DMS53 (cell line): Measurements from ENCODE around the gene GAB3.

Experiments used
- DNase-seq: peaks from one replicate; lab custom pipeline; 2025; lab: John Stamatoyannopoulos, UW

Gene GAB3, protein sequence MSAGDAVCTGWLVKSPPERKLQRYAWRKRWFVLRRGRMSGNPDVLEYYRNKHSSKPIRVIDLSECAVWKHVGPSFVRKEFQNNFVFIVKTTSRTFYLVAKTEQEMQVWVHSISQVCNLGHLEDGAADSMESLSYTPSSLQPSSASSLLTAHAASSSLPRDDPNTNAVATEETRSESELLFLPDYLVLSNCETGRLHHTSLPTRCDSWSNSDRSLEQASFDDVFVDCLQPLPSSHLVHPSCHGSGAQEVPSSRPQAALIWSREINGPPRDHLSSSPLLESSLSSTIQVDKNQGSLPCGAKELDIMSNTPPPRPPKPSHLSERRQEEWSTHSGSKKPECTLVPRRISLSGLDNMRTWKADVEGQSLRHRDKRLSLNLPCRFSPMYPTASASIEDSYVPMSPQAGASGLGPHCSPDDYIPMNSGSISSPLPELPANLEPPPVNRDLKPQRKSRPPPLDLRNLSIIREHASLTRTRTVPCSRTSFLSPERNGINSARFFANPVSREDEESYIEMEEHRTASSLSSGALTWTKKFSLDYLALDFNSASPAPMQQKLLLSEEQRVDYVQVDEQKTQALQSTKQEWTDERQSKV

DNA sequence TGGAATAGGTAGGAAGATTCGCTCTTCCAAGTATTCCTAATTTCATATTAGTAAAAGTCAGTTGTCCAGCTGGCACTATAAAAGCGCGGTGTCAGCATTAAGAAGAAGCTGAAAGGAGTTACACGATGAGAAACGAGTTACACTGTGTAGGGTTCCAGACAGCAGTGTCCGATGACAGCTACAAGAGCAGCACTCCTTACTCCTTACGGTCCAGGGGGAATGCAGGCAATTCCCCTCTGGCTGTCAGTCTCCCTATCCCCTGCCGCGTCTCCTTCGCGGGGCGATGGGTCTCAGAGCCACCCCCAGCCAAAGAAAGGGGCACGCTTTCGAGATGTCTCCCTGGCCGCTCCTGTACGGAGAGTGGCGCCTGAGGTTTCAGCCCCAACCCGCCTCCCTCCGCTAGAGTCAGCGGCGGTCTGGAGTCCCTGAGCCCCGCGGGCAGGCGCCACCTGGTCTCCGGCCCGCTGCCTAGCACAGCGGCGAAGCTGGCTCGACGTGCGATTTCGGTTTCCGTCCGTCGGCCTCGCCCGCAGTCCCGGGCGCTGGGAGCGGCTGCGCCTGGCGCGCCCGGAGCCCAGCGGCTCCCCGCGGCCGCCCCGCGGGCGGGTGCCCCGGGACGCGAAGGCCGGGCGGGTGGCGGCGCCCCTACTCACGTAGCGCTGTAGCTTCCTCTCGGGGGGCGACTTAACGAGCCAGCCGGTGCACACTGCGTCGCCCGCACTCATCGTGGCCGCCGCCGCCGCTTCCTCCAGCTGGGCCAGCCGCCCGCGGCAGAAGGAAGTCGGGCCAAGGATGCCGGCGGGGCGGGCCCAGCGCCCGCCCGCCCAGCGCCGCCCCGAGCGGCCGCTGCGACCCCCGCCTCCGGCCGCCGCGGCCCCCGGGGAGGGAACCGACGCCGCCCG, at the start of gene GAB3:
TSS of gene GAB3 (minus strand) at position 777 of the 902 bp plus-strand sequence. CDS start at position 725, 52 bp downstream.
- DNase-seq = peak; percentile 70

DNA sequence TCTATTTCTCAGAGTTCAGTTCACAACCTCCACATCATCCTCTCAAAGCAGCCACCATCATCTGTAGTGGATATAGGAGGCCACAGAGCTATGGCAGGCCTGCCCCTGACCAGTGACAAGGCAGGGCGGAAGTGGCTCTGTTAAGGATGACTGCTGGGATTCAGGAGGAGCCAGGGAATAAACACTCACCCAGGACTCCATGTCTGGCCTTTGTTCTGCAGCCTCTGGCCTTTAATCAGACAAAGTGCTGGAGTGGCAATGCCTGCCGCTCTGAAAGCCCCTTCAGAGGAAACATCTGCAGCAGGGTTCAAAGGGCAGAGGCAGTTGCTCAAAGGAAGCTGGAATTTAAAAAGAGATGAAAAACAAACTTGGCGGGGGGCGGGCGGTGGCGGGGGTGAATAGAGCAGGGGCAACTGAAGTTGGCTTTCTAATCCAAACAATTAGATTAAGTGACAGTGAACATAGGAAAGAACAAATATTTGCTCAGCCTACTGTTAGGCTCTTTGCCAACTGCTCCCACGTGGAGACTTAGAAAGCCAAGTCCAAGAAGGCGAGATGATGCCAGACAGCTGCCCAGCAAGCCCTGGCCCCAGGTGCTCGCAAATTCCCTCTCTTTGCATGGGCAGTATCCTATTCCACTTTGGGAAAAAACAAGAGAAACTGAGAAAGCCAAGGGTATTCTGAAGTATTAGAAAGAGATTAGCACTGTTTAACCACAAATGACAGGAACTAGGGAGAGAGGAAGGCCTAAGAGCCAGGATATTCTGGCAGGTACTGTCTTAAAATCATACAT, 48.9 kb upstream of the GAB3 start:
- peak; percentile 98 for DNase-seq

DNA sequence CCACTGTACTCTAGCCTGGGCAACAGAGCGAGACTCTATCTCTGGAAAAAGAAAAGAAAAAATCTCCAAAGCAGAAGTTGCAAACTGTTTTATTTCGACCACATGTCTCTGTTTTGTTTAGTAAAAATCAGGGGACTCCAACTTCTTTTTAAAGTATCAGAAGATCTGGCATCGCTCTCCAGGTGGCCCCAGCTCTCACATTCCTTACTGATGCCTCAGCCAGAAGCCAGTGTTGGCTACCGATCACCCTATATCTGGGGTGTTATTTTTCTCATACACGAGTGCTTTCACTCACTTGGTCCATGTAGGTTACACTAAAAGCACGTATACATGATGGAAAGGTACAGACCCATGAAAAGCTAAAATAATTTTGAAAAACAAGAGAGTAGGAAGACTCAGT, 46.1 kb upstream of the GAB3 start:
- no peak for DNase-seq

DNA sequence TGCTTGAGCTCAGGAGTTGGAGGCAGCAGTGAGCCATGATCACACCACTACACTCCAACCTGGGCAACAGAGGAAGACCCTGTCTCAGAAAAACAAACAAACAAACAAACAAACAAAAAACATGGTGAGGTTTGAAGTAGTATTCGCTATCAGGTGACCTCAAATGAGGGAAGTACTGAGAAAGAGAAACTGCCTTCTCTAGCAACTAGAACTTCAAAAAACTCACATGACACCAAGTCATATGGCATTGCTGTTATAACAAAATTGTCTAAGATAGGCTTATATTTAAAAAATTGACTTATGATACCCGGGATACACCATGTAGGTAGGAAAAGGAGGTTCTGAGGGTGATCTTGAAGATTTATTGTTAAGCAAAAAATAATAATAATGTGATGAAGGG, 44.1 kb upstream of the GAB3 start:
- DNase-seq = no peak

DNA sequence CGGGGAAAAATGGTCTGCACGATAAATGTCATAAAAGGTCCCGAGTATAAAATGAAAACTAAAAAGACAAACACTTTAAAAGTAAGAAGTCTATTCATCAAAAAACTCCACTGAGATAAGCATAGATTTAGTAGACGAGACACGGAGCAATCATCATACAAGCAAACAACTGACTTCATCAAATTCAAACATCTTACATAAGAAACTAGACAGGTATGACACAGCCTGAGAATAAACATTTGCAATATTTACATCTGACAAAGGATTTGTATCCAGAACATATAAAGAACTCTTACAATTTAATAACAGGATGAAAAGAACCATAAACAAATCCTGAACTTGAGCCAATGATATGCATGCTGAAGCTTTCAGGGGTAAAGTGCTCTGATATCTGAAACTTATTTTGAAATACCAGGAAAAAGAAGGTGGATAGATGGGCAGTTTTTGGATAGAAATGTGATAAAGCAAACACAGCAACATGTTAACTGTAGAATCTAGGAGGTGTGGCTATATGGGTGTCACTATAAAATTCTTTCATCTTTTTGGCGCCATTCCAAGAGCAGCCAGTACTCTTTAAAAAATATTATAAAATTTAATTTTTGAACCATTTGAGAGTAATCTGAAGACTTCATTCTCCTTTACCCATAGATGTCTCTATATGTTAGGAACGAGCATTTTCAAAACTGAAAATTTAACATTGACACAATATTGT, 42.4 kb upstream of the GAB3 start:
- peak; percentile 55 for DNase-seq

DNA sequence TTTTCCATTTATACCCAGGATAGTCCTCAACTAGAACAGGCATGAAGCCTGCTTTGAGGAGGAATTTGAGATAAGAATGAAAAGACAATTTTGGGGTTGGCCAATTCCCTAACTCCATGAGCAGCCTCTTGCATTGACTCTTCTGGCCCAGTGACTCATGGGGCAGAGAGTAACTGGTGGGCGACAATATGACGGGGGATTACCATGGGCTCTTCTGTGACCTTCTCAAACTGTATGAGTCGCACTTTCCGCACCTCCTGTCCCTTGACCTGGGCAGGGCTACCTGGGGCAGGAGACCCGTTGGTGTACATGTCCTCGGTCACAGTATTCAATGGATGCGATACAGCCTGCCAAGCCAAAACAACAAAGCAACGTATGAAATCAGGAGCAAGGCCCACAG, 41.1 kb upstream of the GAB3 start:
- no peak for DNase-seq

DNA sequence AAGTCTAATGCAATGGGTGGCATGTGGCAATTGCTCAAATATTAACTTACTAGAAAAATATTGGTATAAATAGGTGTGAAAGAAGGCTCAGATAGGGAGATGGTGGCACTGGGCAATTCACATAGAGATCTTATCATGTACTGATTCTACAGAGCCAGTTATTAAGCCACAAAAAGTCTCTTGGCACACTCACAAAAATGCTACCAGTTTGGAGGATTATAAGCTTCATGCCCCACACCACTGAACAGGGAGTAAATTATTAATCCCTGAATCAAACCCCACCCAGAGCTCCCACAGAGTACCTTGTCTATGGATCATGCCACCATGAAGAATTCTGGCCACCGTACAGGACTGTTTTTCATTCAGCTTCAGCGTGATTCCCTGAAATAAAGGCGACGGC, 40.6 kb upstream of the GAB3 start:
- no peak for DNase-seq

DNA sequence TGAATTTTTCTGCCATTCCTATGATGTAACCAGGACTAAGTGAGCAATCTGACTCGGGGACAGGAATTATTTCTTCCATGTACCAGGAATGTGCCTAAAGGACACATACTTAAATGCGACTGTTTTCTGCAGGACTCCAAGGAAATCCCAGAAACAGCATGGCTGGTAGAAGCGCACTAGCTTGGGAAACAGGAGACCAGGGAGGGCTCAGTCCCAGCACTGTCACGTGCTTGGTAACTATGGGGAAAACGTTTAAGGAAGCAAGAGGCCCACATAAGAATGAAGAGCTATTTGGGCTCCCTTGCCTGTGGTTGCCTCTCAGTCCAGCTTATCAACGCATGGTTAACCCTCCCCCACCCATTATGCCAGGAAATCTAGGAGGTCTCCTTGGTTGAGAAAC, 34.8 kb upstream of the GAB3 start:
- DNase-seq = no peak

DNA sequence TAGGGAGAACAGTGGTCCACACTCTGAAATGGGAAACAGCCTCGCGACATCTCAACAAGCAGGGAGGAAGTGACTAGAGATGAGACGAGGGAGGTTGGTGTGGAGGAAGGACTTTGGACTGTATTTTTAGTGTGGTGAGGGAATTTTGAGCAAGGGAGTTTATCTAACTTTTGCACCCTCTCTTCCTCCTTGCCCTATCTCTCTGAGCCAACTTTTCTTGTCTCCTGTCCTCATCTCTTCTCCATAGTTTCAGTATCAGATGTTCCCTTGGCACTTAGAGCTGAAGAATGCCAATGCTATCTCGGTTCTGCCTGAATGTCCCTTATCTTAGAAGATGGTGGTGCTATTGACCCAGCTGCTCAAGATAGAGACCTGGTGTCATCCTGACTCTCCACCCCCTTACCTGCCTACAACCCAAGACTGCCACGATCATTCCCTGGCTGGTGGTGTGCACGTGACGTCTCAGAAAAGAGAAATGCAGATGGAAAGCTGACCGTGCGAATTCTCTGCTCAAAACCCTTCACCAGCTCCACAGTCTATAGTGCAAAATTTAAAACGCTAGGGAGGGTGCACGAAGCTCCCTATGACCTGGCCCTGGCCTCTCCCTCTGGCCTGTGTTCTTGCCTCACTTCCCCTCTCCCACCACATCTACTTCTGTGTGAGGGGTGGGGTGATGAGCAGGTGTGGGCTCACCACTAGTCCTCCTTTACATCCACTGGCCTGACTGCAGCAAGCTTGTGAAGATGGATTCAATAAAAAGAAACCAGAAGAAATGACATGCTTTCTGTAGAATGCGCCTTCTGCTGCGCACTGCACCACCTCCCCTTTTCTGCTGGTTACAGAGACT, 33.5 kb upstream of the GAB3 start:
- no peak for DNase-seq

DNA sequence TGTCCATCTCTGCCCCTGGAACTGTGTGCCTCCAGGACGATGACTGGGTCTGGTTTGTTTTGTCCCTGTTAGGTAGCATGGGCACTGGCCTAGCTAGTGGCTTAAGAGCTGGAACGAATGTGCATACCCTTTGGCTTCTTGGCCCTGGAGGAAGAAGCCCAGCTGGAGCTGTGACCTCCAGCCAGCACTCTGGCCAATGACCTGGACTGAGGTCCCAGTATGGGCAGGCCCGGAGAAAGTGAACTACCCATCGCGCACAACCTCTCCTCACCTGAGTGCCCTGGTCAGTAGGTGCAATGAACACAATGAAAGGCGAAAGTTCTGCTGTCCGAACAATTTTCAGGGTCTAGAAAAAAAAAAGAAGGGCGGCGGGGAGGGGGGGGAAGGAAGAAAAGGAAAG, 30.1 kb upstream of the GAB3 start:
- no peak for DNase-seq

DNA sequence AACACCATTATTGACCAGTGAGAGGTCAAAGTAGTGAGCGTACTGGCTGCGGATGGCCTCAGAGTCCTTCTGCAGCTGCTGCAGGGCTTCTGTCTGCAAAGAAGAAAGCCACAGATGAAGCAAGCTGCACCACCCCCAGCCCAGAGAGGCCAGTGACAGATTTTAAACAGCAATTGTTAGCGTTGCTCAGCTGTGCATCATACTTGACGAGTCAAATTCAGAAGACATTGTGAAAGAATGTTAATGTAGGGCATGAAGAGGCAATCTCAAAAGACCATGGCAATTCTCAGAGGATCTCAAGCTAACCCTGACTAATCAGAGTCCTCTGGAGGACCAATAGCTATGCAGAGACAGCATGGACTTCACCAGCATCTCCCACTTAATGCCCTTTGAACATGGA, 28.4 kb upstream of the GAB3 start:
- DNase-seq = no peak

DNA sequence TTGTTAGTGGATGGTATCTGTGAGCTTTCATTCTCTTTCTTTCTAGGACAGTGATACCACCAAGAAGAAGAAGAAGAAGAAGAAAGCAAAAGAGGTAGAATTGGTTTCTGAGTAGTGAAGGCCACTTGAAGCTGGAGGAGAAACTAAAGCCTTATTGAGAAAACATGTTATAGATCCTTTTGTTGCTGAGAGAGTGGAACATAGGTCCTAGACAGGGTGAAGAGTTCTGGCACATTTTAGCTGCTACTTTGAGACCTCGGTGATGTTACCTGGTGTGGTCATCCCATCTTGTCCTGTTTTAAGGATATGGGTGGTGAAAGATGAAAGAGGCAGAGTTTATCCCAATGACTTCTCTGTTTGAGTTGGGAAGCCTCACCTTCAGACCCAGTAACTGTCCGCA, 25.9 kb upstream of the GAB3 start:
- DNase-seq = no peak

DNA sequence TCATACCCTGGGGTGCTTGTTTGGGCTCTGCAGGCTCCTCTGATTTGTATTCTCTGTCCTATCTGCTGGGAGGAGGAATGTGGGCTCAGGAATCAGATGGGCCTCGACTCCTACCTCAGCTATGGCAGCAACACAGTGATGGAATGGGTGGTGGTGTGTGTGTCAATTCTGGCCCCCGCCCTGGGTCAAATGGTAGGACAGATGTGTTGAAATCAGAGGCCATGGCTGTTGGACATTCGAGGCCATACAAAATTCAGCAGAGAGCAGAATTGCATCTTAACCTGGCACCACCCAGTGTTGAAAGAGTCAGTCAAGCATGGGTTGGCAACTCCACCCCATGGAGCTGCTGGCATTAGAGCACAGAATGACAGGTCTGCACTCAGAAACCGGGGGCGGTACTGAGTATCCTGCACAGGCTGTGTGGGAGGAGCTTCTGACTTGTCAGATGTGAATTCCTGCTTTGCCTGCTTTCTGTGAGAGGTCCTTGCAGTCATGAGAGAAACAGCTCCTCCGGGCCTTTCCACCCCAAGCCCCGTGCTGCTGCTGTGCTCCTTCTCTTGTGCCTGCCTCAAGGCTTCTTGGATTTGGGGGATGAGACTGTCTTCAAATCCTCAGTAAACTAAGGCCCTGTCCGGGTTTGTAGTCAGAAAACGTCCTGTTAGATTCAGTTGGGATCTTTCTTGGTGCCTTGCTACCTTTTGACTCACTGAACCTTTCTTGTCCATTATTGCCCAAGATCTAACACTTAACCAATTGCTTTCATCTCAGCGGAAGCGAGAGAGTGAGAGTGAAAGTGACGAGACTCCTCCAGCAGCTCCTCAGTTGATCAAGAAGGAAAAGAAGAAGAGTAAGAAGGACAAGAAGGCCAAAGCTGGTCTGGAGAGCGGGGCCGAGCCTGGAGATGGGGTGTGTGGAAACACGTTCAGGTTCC, 24.8 kb upstream of the GAB3 start:
- peak; percentile 76 for DNase-seq

DNA sequence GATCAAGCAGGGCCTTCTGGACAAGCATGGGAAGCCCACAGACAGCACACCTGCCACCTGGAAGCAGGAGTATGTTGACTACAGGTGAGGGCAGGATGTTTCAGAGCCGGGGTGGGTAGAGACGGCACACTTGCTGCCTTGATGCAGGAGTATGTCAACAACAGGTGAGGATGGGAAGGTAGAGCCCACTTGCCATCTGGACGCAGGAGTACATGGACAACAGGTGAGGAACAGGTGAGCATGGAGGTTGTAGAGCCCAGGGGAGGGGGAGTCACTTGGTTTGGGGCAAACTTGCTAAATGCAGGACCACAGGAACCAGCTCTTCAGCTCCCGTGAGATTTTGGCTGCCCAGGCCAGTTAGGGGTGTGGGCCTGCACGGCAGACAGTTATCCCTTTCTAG, 23.7 kb upstream of the GAB3 start:
- peak; percentile 83 for DNase-seq

DNA sequence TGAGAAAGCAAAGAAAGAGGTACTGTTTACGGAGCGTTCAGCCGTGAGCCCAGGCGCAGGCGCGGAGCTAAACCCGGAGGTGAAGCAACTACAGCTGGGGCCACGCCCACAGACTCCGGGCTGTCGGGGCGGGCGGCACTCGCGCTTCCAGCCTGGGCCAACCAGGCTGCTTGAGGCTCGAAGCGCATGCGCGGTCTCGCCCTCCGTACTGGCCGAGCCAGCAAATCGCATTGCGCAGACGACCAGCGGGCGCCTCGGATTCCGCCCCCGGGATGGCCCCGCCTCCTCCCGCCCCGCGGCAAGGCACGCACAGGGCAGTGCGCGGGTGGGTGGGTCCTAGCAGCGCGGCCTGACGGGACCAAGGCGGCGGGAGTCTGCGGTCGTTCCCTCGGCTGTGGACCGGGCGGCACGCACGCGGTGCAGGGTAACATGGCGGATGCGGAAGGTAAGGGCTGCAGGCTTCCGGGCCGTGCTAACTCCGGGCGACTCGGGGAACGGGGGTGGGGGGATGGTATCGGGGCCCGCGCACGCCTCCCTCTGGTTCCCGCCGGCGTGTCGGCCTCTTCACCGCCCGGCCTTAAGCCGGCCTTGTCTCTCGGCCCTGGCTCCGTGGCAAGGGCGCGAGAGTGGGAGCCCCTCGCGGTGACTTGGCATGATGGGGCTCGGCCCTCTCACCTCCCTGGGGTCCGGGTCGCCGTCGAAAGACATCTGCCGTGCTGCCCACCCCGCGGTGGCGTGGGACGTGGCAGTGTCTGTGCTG, 11.8 kb upstream of the GAB3 start, which contains the start of gene DKC1:
TSS of gene DKC1 (plus strand) at position 328 of the 760 bp plus-strand sequence. CDS start at position 430, 102 bp downstream.
- peak; percentile 98 for DNase-seq

DNA sequence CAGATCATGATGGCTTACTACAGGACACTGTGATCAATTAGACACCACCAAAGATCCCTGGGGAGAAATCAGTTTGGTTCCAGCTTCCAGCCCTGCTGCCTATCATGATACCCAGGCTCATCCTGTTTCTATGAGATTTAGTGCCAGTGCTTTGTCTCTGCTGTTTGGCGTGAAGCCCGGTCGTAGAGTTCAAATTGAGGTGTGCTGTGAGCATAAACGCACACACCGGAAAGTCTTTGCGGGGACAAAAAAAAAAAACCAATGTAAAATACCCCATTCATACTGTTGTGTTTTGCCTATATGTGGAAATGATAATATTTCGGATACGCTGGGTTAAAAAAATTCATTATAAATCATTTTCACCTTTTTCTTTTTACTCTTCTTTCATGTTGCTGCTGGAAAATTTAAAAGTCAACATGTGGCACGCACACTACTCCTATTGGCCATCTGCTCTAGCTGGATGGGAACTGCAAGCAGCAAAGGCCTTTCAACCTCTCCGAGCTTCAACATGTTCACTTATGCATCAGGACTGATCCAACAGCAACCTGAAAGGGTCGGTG, 11.2 kb upstream of the GAB3 start:
- DNase-seq = peak; percentile 59

DNA sequence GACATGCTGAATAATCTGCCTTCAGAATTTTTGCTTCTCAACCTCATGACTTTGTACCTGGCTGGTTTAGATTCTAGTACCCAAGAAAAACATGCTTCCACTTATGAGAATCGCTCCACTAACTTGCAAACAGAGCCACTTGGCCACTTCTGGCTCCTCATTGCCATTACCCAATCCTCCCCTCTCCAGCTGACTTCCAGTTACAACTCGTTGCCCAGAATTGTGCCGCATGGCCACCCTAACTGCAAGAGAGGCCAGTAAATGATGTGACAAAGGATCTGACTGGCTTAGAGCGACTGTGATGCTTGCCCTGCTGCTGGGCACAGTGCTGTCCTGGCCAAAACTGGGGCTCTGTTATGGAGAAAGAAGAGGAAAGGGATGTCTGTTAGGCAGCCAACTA, 7.8 kb upstream of the GAB3 start:
- DNase-seq = no peak

DNA sequence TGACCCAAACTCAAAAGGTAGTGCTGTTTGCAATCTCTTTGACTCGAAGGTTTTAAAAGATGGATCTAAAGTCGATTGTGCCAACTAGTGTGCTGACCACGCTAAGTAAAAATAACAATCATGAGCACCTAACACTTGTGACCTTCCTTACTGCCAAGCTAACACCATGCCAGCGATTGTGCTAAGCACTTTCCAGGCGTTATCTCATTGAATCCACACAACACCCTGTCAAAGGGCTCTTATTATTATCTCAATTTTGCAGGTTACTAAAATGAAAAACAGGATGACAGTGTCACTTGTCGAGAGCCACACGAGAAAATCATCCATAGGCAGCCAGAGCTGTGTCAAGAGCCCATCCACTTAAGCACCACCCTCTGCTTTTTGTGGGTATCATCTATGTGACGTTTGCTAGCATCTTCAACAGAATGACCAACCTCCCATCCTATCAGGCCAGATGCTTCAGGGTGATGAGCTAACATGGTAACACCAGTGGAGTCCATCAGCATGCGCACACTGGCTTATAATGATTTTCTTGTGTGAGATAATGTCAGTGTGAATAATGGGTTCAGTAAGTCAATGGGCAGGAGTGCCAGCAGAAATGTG, 893 bp upstream of the GAB3 start:
- DNase-seq = no peak
